ENCODE data around the gene LNP1.

The LNP1 gene

DNA sequence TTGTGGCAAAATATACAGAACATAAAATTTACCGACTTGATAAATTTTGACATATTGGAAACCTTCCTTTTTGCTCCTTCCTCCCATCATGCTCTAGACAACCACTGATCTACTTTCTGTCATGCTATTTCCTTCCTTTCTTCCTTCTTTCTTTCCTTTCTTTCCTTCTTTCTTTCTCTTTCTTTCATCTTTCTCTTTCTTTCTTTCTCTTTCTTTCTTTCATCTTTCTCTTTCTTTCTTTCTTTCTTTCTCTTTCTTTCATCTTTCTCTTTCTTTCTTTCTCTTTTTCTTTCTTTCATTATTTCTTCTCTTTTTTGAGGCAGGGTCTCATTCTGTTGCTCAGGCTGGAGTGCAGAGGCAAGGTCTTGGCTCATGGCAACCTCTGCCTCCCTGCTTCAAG, 82.2 kb downstream of the LNP1 start:
- DNase-seq: no peak

DNA sequence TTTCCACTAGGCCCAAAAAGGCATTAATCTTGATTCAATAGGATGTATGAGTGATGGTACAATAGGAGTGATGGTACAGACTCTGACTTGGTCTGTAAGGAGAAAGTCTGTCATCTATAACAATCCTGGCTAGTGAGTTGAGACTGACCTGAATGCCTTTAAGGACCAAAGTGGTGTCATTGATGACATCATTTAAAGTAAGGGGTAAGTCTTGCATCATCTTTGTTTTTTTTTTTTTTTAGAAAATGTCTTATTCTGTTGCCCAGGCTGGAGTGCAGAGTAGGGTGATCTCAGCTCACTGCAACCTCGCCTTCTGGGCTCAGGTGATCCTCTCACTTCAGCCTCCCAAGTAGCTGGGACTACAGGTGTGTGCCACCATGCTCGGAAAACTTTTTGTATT, 85.5 kb downstream of the LNP1 start:
- no peak for DNase-seq

DNA sequence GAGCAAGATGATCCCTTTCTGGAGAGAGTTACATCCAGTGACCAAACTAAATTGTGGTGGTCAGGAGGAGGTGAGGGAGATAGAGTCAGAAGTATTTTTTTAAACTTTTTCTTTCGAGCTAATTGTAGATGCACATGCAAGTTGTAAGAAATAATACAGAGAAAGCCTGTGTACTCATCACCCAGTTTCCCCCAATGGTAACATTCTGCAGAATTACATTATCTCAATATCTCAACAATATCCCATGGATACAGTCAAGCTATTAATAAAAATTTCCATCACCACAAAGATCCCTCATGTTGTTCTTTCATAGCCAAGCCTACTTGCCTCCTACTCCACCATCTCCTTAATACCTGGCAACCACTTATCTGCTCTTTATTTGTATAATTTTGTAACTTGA, 87.8 kb downstream of the LNP1 start:
- no peak for DNase-seq

DNA sequence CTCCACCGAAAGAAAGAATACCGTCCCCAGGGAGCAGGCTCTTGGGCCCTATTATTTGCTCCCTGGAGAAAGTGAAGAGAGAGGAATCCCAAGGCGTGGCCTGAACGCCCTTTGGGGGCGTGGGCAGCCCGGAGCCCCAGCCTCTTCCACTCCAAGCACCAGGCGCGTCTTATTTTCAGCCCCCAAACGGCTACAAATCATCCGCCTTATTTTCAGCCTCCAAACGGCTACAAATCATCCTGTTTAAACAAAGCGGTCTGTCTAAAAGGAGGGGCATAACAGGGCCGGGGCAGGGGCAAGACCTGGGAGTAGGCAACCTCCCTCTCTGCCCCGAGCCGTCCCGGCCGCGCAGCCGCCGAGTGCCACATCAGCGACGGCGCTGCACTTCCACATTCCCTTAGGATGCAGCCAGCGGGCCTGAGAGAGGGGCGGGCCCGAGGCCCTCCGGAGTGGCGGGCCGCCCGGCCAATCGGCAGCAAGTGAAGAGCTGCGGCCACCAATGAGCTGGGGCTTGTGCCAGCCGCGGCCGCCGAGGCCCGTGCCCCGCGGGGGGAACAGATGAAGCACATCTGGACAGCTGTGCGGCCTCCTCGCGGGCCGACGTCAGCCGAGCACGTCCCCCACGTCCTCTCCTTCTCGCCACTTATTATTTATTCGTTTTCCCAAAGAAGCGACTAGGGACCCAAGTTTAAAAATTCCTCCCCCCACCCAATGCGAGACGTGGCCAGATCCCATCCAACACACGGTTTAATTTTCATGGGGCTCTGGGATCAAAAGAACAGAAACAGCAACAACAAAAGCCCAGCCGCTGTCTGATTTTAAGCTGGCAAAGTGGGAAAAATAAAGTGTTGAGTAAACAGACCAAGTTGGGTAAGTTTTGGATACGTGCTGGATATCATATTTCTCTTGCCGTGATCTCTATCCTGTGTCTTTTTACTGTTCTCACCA, 91.0 kb downstream of the LNP1 start, which contains the start of gene TMEM45A:
Gene TMEM45A (plus strand): TSS at position 561 of the 948 bp plus-strand sequence. CDS start 62,593 bp downstream, outside the sequence.
- DNase-seq: peak; percentile 73 to 87

DNA sequence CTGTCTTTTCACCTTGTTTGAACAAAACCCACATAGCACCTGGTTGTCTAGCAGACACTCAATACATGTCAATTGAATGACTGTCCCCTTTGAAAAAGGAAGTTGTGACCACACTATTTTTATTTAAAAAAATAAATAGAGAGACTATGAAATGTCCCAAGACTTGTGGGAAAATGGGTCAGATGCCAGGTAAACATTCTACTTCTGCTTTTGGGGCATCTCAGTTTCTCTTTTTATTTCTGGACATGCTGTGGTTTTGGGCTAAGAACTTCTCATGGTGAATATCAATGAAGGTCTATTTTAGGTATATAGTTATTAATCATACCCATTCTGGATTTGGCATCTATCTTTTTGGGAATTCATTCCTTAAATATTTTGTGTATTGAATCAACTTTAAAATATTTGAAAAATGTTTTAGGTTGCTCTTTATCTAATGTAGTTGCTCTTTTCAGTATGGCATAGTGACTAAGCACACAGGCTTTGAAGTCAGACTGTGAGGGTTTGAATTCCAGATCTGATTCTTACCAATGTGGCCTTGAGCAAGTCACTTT, 95.4 kb downstream of the LNP1 start:
- no peak for DNase-seq

DNA sequence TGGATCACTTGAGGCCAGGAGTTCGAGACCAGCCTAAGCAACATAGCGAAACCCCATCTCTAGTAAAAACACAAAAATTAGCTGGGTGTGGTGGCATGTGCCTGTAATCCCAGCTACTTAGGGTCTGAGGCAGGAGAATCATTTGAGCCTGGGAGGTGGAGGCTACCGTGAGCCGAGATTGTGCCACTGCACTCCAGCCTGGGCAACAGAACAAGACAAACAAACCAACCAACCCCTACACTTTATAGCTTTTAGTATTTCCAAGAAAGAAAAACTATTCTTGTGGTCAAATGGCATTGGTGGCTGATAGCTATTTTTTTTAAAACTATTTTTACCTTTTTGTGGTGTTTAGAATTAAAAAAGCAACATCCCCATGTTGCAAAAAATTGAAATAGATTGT, 98.3 kb downstream of the LNP1 start:
- no peak for DNase-seq

DNA sequence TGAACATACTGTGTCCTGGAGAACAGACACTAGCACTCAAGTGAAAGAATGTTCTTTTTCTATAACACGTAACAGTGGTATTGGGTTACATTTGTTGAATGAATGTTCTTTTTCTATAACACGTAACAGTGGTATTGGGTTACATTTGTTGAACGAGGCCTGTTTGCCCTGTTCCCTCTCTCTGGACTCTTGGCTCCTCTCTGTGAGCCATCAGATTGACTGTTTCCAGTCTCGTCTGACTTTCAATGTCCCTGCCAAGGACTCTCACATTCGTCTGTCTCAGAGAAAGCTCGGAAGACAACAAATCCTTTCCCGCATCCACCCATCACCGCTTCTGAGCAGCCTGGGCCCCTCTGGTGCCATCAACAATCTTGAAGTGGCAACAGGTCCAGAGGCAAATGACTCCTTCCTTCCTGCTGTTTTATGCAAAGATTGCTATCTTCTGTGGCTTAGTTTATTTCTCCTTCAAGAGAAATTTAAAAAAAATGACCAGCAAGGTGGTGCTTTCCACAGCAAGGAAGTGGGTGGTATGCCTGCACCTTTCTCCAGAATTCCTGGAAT, 99.1 kb downstream of the LNP1 start:
- DNase-seq: no peak

DNA sequence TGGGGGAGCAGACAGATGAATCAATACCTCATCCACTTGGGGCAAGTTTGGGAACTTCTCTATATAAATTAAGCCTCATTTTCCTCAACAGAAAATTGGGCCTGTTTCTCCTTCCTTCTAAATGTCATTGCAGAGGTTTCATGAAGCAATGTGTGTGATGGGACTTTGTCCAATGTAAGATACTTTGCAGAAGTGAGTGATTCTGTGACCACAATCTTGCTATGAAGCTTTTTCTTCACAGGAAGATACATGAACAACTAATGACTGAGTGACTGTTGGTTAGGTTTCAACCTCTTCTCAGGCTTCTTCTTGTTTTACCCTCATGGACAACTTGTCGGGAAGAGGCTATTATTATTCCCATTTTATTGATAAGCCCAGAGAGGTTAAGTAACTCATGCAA, 102.1 kb downstream of the LNP1 start:
- DNase-seq: no peak

Data from SHP77 (cell line).